ENCODE data around the gene DES. TPM values are rescaled to one million over a fixed set of nuclear protein-coding genes. Genes with fewer than 3 reads are reported as not detected.

Gene DES
- total RNA-seq, 1 experiment from 2014 or later, result not detected

DNA sequence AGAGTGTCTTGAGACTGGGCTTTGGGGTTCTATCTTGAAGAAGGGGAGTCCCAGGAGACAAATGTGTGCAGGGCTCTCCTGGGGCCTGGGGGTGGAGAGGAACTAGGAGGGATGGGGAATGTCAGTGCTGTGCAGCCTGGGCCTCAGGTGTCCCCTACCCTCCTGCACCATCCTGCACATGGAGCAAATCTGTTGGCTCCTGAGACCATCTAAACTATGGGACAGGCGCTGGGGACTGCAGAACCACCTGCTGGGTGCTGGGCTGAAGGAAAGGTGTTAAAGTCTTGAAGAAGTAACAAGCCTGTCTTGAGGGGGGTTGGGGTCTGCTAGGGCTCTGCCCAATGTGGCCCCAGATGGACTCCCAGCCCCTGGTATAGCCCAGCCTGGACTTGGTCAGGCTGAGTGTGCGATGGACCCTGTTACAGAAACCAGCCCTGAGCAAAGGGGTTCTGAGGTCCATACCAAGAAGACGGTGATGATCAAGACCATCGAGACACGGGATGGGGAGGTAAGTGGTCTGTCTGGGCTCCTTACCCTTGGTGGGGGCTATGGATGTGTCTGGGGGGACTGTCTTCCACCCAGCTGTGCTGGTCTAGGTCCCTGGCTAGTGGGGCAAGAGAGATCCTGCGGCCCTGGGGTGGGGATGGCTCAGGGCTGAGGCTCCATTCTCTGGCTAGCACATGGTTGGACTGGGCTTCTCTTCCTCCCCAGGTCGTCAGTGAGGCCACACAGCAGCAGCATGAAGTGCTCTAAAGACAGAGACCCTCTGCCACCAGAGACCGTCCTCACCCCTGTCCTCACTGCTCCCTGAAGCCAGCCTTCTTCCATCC lies 7.3 kb downstream of the DES start:
- H3K36me3 ChIP-seq (ENCODE audit: control insufficient read depth, insufficient read depth, low read length), result no peaks in the 10 kb centered on the region
- Mint-ChIP-seq H3K4me3 (ENCODE audit: unreplicated experiment) (no peak overlapping the region), H3K27ac (ENCODE audit: unreplicated experiment) (no peak overlapping the region), H3K27me3 (ENCODE audit: insufficient read depth, unreplicated experiment) (no peaks in the 10 kb centered on the region), H3K4me1 (ENCODE audit: low read depth, unreplicated experiment) (no peaks in the 10 kb centered on the region), H3K9me3 (ENCODE audit: unreplicated experiment) (no peaks in the 10 kb centered on the region), H3K36me3 (ENCODE audit: insufficient read depth, unreplicated experiment) (no peaks in the 10 kb centered on the region)
- H3K4me3 ChIP-seq (ENCODE audit: low read depth, low read length), result no peak overlapping the region
- TF ChIP-seq, protein P1, sequence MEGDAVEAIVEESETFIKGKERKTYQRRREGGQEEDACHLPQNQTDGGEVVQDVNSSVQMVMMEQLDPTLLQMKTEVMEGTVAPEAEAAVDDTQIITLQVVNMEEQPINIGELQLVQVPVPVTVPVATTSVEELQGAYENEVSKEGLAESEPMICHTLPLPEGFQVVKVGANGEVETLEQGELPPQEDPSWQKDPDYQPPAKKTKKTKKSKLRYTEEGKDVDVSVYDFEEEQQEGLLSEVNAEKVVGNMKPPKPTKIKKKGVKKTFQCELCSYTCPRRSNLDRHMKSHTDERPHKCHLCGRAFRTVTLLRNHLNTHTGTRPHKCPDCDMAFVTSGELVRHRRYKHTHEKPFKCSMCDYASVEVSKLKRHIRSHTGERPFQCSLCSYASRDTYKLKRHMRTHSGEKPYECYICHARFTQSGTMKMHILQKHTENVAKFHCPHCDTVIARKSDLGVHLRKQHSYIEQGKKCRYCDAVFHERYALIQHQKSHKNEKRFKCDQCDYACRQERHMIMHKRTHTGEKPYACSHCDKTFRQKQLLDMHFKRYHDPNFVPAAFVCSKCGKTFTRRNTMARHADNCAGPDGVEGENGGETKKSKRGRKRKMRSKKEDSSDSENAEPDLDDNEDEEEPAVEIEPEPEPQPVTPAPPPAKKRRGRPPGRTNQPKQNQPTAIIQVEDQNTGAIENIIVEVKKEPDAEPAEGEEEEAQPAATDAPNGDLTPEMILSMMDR (IDR thresholded peaks at IDR 0.05; ENCODE audit: insufficient read depth in 1 of 2, low read depth in 1 of 2, low read length in 1 of 2, severe bottlenecking in 1 of 2, unreplicated experiment in 1 of 2), result no peak
- POLR2A ChIA-PET, result no interaction called here
- H3K4me1 ChIP-seq, result 0 out of 2 replicates have a peak, but pooled peaks cover 4% of the 10 kb centered on the region
- BruUV-seq (replicated peaks), result no TSS peak
- no peak for DNase-seq
- intact Hi-C loops (cut with micrococcal nuclease; ENCODE audit: unreplicated experiment), result no loop called here
- no peaks in the 10 kb centered on the region for H3K27me3 ChIP-seq (replicated peaks; ENCODE audit: control insufficient read depth, insufficient read depth, low read length)
- CTCF ChIA-PET, result no interaction called here
- no peaks in the 10 kb centered on the region for H3K9me3 ChIP-seq

DNA sequence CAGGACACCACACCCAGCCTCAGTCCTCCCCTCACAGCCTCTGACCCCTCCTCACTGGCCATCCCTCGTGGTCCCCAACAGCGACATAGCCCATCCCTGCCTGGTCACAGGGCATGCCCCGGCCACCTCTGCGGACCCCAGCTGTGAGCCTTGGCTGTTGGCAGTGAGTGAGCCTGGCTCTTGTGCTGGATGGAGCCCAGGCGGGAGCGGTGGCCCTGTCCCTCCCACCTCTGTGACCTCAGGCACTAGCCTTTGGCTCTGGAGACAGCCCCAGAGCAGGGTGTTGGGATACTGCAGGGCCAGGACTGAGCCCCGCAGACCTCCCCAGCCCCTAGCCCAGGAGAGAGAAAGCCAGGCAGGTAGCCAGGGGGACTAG lies 7.9 kb downstream of the DES start:
- intact Hi-C loops (cut with micrococcal nuclease; ENCODE audit: unreplicated experiment), result no loop called here
- Mint-ChIP-seq H3K27ac (ENCODE audit: unreplicated experiment) (no peak overlapping the region), H3K9me3 (ENCODE audit: unreplicated experiment) (no peaks in the 10 kb centered on the region), H3K4me1 (ENCODE audit: low read depth, unreplicated experiment) (no peaks in the 10 kb centered on the region), H3K36me3 (ENCODE audit: insufficient read depth, unreplicated experiment) (no peaks in the 10 kb centered on the region), H3K27me3 (ENCODE audit: insufficient read depth, unreplicated experiment) (no peaks in the 10 kb centered on the region), H3K4me3 (ENCODE audit: unreplicated experiment) (no peak overlapping the region)
- Histone ChIP-seq H3K27me3 (replicated peaks; ENCODE audit: control insufficient read depth, insufficient read depth, low read length) (no peaks in the 10 kb centered on the region), H3K4me3 (ENCODE audit: low read depth, low read length) (no peak overlapping the region), H3K36me3 (ENCODE audit: control insufficient read depth, insufficient read depth, low read length) (no peaks in the 10 kb centered on the region), H3K4me1 (0 out of 2 replicates have a peak, but pooled peaks cover 4% of the 10 kb centered on the region), H3K9me3 (no peaks in the 10 kb centered on the region)
- POLR2A ChIA-PET, result no interaction called here
- no TSS peak for BruUV-seq (replicated peaks)
- CTCF ChIA-PET, result no interaction called here
- DNase-seq, result no peak
- TF ChIP-seq, protein P1 (IDR thresholded peaks at IDR 0.05; ENCODE audit: insufficient read depth in 1 of 2, low read depth in 1 of 2, low read length in 1 of 2, severe bottlenecking in 1 of 2, unreplicated experiment in 1 of 2), result no peak

GRCh38 chr2:219426534-219427136 lies 8.5 kb downstream of the DES start:
- POLR2A ChIA-PET, result no interaction called here
- Mint-ChIP-seq H3K4me1 (ENCODE audit: low read depth, unreplicated experiment) (no peaks in the 10 kb centered on the region), H3K36me3 (ENCODE audit: insufficient read depth, unreplicated experiment) (no peaks in the 10 kb centered on the region), H3K27ac (ENCODE audit: unreplicated experiment) (no peak overlapping the region), H3K4me3 (ENCODE audit: unreplicated experiment) (no peak overlapping the region), H3K27me3 (ENCODE audit: insufficient read depth, unreplicated experiment) (no peaks in the 10 kb centered on the region), H3K9me3 (ENCODE audit: unreplicated experiment) (no peaks in the 10 kb centered on the region)
- H3K9me3 ChIP-seq, result no peaks in the 10 kb centered on the region
- no TSS peak for BruUV-seq (replicated peaks)
- H3K4me3 ChIP-seq (ENCODE audit: low read depth, low read length), result no peak overlapping the region
- H3K27me3 ChIP-seq (replicated peaks; ENCODE audit: control insufficient read depth, insufficient read depth, low read length), result no peaks in the 10 kb centered on the region
- CTCF ChIA-PET, result interaction anchor here (0.7 to 1.2 kb wide), 2 partner anchors 103 to 113 kb away, joined by 3 to 9 read pairs; no protein-coding TSS in a partner anchor
- TF ChIP-seq, protein P1 (IDR thresholded peaks at IDR 0.05; ENCODE audit: insufficient read depth in 1 of 2, low read depth in 1 of 2, low read length in 1 of 2, severe bottlenecking in 1 of 2, unreplicated experiment in 1 of 2), result no peak
- H3K4me1 ChIP-seq, result 0 out of 2 replicates have a peak, but pooled peaks cover 4% of the 10 kb centered on the region
- no peak for DNase-seq
- intact Hi-C loops (cut with micrococcal nuclease; ENCODE audit: unreplicated experiment), result no loop called here
- no peaks in the 10 kb centered on the region for H3K36me3 ChIP-seq (ENCODE audit: control insufficient read depth, insufficient read depth, low read length)
